IPS-18a (cell line): ENCODE results near the gene NT5C1A.

Source experiments
- H3K27ac ChIP-seq: one replicate; pipeline ENCODE4 v1.5.1; 2013; ENCODE audit warnings: low read length
- H3K27me3 ChIP-seq: one replicate; pipeline ENCODE4 v1.6.1; 2013; ENCODE audit warnings: mild to moderate bottlenecking, low read length; ENCODE audit not compliant: control insufficient read depth, insufficient read depth
- H3K36me3 ChIP-seq: one replicate; pipeline ENCODE4 v1.6.1; 2013; ENCODE audit warnings: low read depth, low read length; ENCODE audit not compliant: control insufficient read depth
- H3K4me1 ChIP-seq: one replicate; pipeline ENCODE4 v1.6.1; 2013; ENCODE audit warnings: low read depth, low read length; ENCODE audit not compliant: control insufficient read depth
- H3K4me3 ChIP-seq: one replicate; pipeline ENCODE4 v1.5.1; 2013; ENCODE audit warnings: low read length
- H3K9ac ChIP-seq: one replicate; pipeline ENCODE4 v1.6.1; 2013; ENCODE audit warnings: mild to moderate bottlenecking, low read length, moderate library complexity
- H3K9me3 ChIP-seq: one replicate; pipeline ENCODE4 v1.6.1; 2013; ENCODE audit warnings: low read depth, low read length; ENCODE audit not compliant: control insufficient read depth

NT5C1A gene

GRCh38 chr1:39675220-39675619 is 3.3 kb upstream of the NT5C1A start:
- peaks cover 93% of the 10 kb centered on the region for H3K27me3 ChIP-seq
- no peak overlapping the region for H3K9ac ChIP-seq
- no peaks in the 10 kb centered on the region for H3K9me3 ChIP-seq
- H3K4me3 ChIP-seq: no peak overlapping the region
- H3K4me1 ChIP-seq: no peaks in the 10 kb centered on the region
- no peak overlapping the region for H3K27ac ChIP-seq
- no peaks in the 10 kb centered on the region for H3K36me3 ChIP-seq

GRCh38 chr1:39673215-39673614 is 1.3 kb upstream of the NT5C1A start:
- H3K36me3 ChIP-seq: no peaks in the 10 kb centered on the region
- no peak overlapping the region for H3K9ac ChIP-seq
- H3K4me1 ChIP-seq: no peaks in the 10 kb centered on the region
- peaks cover 93% of the 10 kb centered on the region for H3K27me3 ChIP-seq
- H3K9me3 ChIP-seq: no peaks in the 10 kb centered on the region
- no peak overlapping the region for H3K27ac ChIP-seq
- no peak overlapping the region for H3K4me3 ChIP-seq

- Histone ChIP-seq H3K9me3 (no peaks in the 10 kb centered on the region), H3K27ac (no peak overlapping the region), H3K4me1 (no peaks in the 10 kb centered on the region), H3K9ac (no peak overlapping the region), H3K36me3 (no peaks in the 10 kb centered on the region), H3K4me3 (peak overlapping the region; percentile 58), H3K27me3 (peaks cover 96% of the 10 kb centered on the region)
These were observed 642 bp upstream of the NT5C1A start for GRCh38 chr1:39672551-39672947.

- no peaks in the 10 kb centered on the region for H3K36me3 ChIP-seq
- no peaks in the 10 kb centered on the region for H3K4me1 ChIP-seq
- H3K9me3 ChIP-seq: no peaks in the 10 kb centered on the region
- H3K27me3 ChIP-seq: peaks cover 94% of the 10 kb centered on the region
- no peak overlapping the region for H3K9ac ChIP-seq
- no peak overlapping the region for H3K27ac ChIP-seq
- H3K4me3 ChIP-seq: peak overlapping the region; percentile 58
These were observed 494 bp downstream of the NT5C1A start for GRCh38 chr1:39671433-39671792.

- Histone ChIP-seq H3K4me1 (no peaks in the 10 kb centered on the region), H3K27ac (no peak overlapping the region), H3K4me3 (no peak overlapping the region), H3K36me3 (no peaks in the 10 kb centered on the region), H3K9ac (no peak overlapping the region), H3K9me3 (no peaks in the 10 kb centered on the region), H3K27me3 (peaks cover 97% of the 10 kb centered on the region)
These were observed 1.2 kb downstream of the NT5C1A start for GRCh38 chr1:39670689-39671088.

GRCh38 chr1:39668894-39669293 is 3.0 kb downstream of the NT5C1A start:
- no peak overlapping the region for H3K9ac ChIP-seq
- H3K4me1 ChIP-seq: no peaks in the 10 kb centered on the region
- H3K9me3 ChIP-seq: no peaks in the 10 kb centered on the region
- H3K27me3 ChIP-seq: peaks cover 87% of the 10 kb centered on the region
- H3K27ac ChIP-seq: no peak overlapping the region
- no peaks in the 10 kb centered on the region for H3K36me3 ChIP-seq
- no peak overlapping the region for H3K4me3 ChIP-seq

GRCh38 chr1:39668111-39668510 is 3.8 kb downstream of the NT5C1A start:
- Histone ChIP-seq H3K27ac (no peak overlapping the region), H3K9ac (no peak overlapping the region), H3K9me3 (no peaks in the 10 kb centered on the region), H3K27me3 (peaks cover 79% of the 10 kb centered on the region), H3K4me1 (no peaks in the 10 kb centered on the region), H3K36me3 (no peaks in the 10 kb centered on the region), H3K4me3 (no peak overlapping the region)

GRCh38 chr1:39666772-39667171 is 5.1 kb downstream of the NT5C1A start:
- Histone ChIP-seq H3K4me1 (no peaks in the 10 kb centered on the region), H3K9ac (no peak overlapping the region), H3K27ac (no peak overlapping the region), H3K36me3 (no peaks in the 10 kb centered on the region), H3K9me3 (no peaks in the 10 kb centered on the region), H3K4me3 (no peak overlapping the region), H3K27me3 (peaks cover 79% of the 10 kb centered on the region)

- H3K27ac ChIP-seq: no peak overlapping the region
These were observed 8.3 kb downstream of the NT5C1A start for GRCh38 chr1:39663559-39663958.

GRCh38 chr1:39662861-39663260 is 9.0 kb downstream of the NT5C1A start:
- H3K27ac ChIP-seq: no peak overlapping the region
- H3K36me3 ChIP-seq: no peaks in the 10 kb centered on the region
- H3K27me3 ChIP-seq: peaks cover 72% of the 10 kb centered on the region
- H3K4me3 ChIP-seq: no peak overlapping the region
- H3K9me3 ChIP-seq: no peaks in the 10 kb centered on the region
- H3K4me1 ChIP-seq: no peaks in the 10 kb centered on the region
- no peak overlapping the region for H3K9ac ChIP-seq

More at GRCh38 chr1:39663559-39663958, 8.3 kb downstream of the NT5C1A start:
- Histone ChIP-seq H3K36me3 (no peaks in the 10 kb centered on the region), H3K4me1 (no peaks in the 10 kb centered on the region), H3K9ac (no peak overlapping the region), H3K4me3 (no peak overlapping the region), H3K27me3 (peaks cover 77% of the 10 kb centered on the region), H3K9me3 (no peaks in the 10 kb centered on the region)

- H3K4me3 ChIP-seq: no peak overlapping the region
- H3K4me1 ChIP-seq: no peaks in the 10 kb centered on the region
- H3K9ac ChIP-seq: no peak overlapping the region
- H3K36me3 ChIP-seq: no peaks in the 10 kb centered on the region
- H3K27ac ChIP-seq: no peak overlapping the region
- peaks cover 59% of the 10 kb centered on the region for H3K27me3 ChIP-seq
- H3K9me3 ChIP-seq: no peaks in the 10 kb centered on the region
These were observed 12.4 kb downstream of the NT5C1A start for GRCh38 chr1:39659538-39659937.

- H3K4me3 ChIP-seq: no peak overlapping the region
- no peaks in the 10 kb centered on the region for H3K4me1 ChIP-seq
- H3K36me3 ChIP-seq: no peaks in the 10 kb centered on the region
- H3K9me3 ChIP-seq: no peaks in the 10 kb centered on the region
- H3K9ac ChIP-seq: no peak overlapping the region
- peaks cover 63% of the 10 kb centered on the region for H3K27me3 ChIP-seq
- no peak overlapping the region for H3K27ac ChIP-seq
These were observed 12.8 kb downstream of the NT5C1A start for GRCh38 chr1:39659110-39659509.
